Common myeloid progenitor, CD34-positive (primary cell): Measurements from ENCODE around the gene CHGA.

Experiments used
- CTCF ChIA-PET: fragments of 350-600 bp; sonication (Branson Sonifier 250); formaldehyde crosslinking; loops from one replicate; lab custom pipeline; 2021; ENCODE audit warnings: antibody characterized with exemption; lab: Charles Lee
- POLR2A ChIA-PET: fragments of 350-600 bp; sonication (Branson Sonifier 250); formaldehyde crosslinking; loops from one replicate; lab custom pipeline; 2021; ENCODE audit warnings: antibody characterized with exemption; lab: Charles Lee
- DNase-seq, 3 donors: peaks; one replicate each; pipeline versions ENCODE4 v3.0.0 to v3.0.0-alpha.2; 2013
- H3K27ac ChIP-seq, 2 experiments: 1 replicate in 1 of 2; 2 replicates in 1 of 2; pipeline ENCODE4 v1.7.0; 2013; ENCODE audit warnings: inconsistent platforms in 2 of 2, low read length in 2 of 2, mild to moderate bottlenecking in 2 of 2, low read depth in 1 of 2, moderate library complexity in 1 of 2; ENCODE audit not compliant: severe bottlenecking in 2 of 2, insufficient read depth in 1 of 2, poor library complexity in 1 of 2
- H3K27me3 ChIP-seq, 5 experiments: replicated peaks in 2 of 5; 1 replicate in 3 of 5; 2 replicates in 2 of 5; pipeline versions ENCODE4 v1.6.1 to v1.7.0; 2013; ENCODE audit warnings: low read length in 4 of 5, mild to moderate bottlenecking in 2 of 5, moderate library complexity in 2 of 5, inconsistent platforms in 1 of 5; ENCODE audit not compliant: insufficient read depth in 5 of 5, control insufficient read depth in 4 of 5
- H3K36me3 ChIP-seq, 4 experiments: 1 replicate in 2 of 4; 2 replicates in 2 of 4; pipeline versions ENCODE4 v1.6.1 to v1.7.0; 2013; ENCODE audit warnings: low read length in 3 of 4, control low read depth in 1 of 4, mild to moderate bottlenecking in 1 of 4; ENCODE audit not compliant: control insufficient read depth in 4 of 4, insufficient read depth in 4 of 4
- H3K4me1 ChIP-seq, 4 experiments: 1 replicate in 3 of 4; 2 replicates in 1 of 4; pipeline versions ENCODE4 v1.6.1 to v1.7.1; 2013; ENCODE audit warnings: low read length in 3 of 4, mild to moderate bottlenecking in 3 of 4, control low read depth in 1 of 4, inconsistent platforms in 1 of 4, moderate library complexity in 1 of 4; ENCODE audit not compliant: control insufficient read depth in 4 of 4, insufficient read depth in 4 of 4; ENCODE audit errors: control extremely low read depth in 1 of 4
- H3K4me3 ChIP-seq, 7 experiments: 1 replicate in 4 of 7; 2 replicates in 3 of 7; pipeline versions ENCODE4 v1.5.1 to v1.7.0; 2013; ENCODE audit warnings: mild to moderate bottlenecking in 7 of 7, low read length in 6 of 7, moderate library complexity in 6 of 7, inconsistent platforms in 2 of 7, low read depth in 2 of 7, control low read depth in 1 of 7; ENCODE audit not compliant: insufficient read depth in 4 of 7, control insufficient read depth in 1 of 7; ENCODE audit errors: extremely low read depth in 1 of 7
- H3K9me3 ChIP-seq, 5 experiments: 1 replicate in 4 of 5; 2 replicates in 1 of 5; pipeline versions ENCODE4 v1.6.1 to v1.7.1; 2013; ENCODE audit warnings: low read length in 4 of 5, mild to moderate bottlenecking in 2 of 5, inconsistent platforms in 1 of 5, low read depth in 1 of 5, moderate library complexity in 1 of 5; ENCODE audit not compliant: control insufficient read depth in 4 of 5, insufficient read depth in 2 of 5; ENCODE audit errors: control extremely low read depth in 1 of 5
- WGBS: methylation state at CpG from one replicate; pipeline ENCODE4 v1.1.5; 2013; ENCODE audit not compliant: insufficient coverage; 5-methylcytosine and 5-hydroxymethylcytosine counted together

CHGA gene

GRCh38 chr14:92903359-92903758 lies 19.6 kb upstream of the CHGA start:
- no peak for DNase-seq
- H3K4me3 ChIP-seq: no peak overlapping the region
- H3K4me1 ChIP-seq: peaks cover 0 to 3% (median 0%) of the 10 kb centered on the region in 4 experiments
- H3K27me3 ChIP-seq: peaks cover 0 to 39% (median 18%) of the 10 kb centered on the region in 5 experiments
- H3K36me3 ChIP-seq: no peaks in the 10 kb centered on the region
- ChIA-PET CTCF (no interaction called here), POLR2A (no interaction called here)
- peaks cover 0 to 2% (median 0%) of the 10 kb centered on the region in 5 experiments for H3K9me3 ChIP-seq
- WGBS: 82% methylated on average over 5 of the region's 6 CpGs
- no peak overlapping the region for H3K27ac ChIP-seq

GRCh38 chr14:92905667-92906066 lies 17.3 kb upstream of the CHGA start:
- Histone ChIP-seq H3K4me3 (no peak overlapping the region), H3K27me3 (peaks cover 0 to 39% (median 18%) of the 10 kb centered on the region in 5 experiments)
- CTCF ChIA-PET: interaction anchor here (1.5 kb wide), 1 partner anchor 13 kb away, joined by 3 read pairs; no protein-coding TSS in a partner anchor

GRCh38 chr14:92906420-92906819 lies 16.5 kb upstream of the CHGA start:
- Histone ChIP-seq H3K27me3 (peaks cover 0 to 33% (median 18%) of the 10 kb centered on the region in 5 experiments), H3K4me3 (no peak overlapping the region), H3K9me3 (no peaks in the 10 kb centered on the region), H3K27ac (no peak overlapping the region), H3K4me1 (no peaks in the 10 kb centered on the region), H3K36me3 (no peaks in the 10 kb centered on the region)
- 93% methylated on average over 3 of the region's 6 CpGs for WGBS
- CTCF ChIA-PET: interaction anchor here (1.5 kb wide), 1 partner anchor 14 kb away, joined by 3 read pairs; no protein-coding TSS in a partner anchor
- POLR2A ChIA-PET: no interaction called here
- DNase-seq: no peak

More at GRCh38 chr14:92905667-92906066, 17.3 kb upstream of the CHGA start:
- Histone ChIP-seq H3K36me3 (no peaks in the 10 kb centered on the region), H3K4me1 (no peaks in the 10 kb centered on the region), H3K27ac (no peak overlapping the region), H3K9me3 (no peaks in the 10 kb centered on the region)
- DNase-seq: no peak
- POLR2A ChIA-PET: no interaction called here
- 95% methylated on average over 4 of the region's 8 CpGs for WGBS

GRCh38 chr14:92906823-92907222 lies 16.1 kb upstream of the CHGA start:
- Histone ChIP-seq H3K36me3 (no peaks in the 10 kb centered on the region), H3K27ac (no peak overlapping the region), H3K4me1 (no peaks in the 10 kb centered on the region), H3K4me3 (no peak overlapping the region), H3K27me3 (peaks cover 0 to 33% (median 18%) of the 10 kb centered on the region in 5 experiments), H3K9me3 (no peaks in the 10 kb centered on the region)
- ChIA-PET POLR2A (no interaction called here), CTCF (no interaction called here)
- no peak for DNase-seq
- WGBS: 73% methylated on average over 3 of the region's 6 CpGs

GRCh38 chr14:92907316-92907911 lies 15.5 kb upstream of the CHGA start:
- no peaks in the 10 kb centered on the region for H3K4me1 ChIP-seq
- ChIA-PET CTCF (no interaction called here), POLR2A (no interaction called here)
- H3K9me3 ChIP-seq: no peaks in the 10 kb centered on the region
- H3K4me3 ChIP-seq: no peak overlapping the region
- peaks cover 0 to 28% (median 13%) of the 10 kb centered on the region in 5 experiments for H3K27me3 ChIP-seq
- no peaks in the 10 kb centered on the region for H3K36me3 ChIP-seq
- no CpG with 5 or more reads among the region's 6 CpGs for WGBS
- H3K27ac ChIP-seq: no peak overlapping the region
- DNase-seq: no peak

GRCh38 chr14:92914087-92914656 lies 8.8 kb upstream of the CHGA start:
- 26% methylated on average over 6 of the region's 7 CpGs for WGBS
- no peaks in the 10 kb centered on the region for H3K9me3 ChIP-seq
- ChIA-PET POLR2A (no interaction called here), CTCF (interaction anchor here (1.0 to 1.3 kb wide), 2 partner anchors 11 to 91 kb away, joined by 3 read pairs; no protein-coding TSS in a partner anchor)
- no peaks in the 10 kb centered on the region for H3K4me1 ChIP-seq
- H3K27ac ChIP-seq: no peak overlapping the region
- H3K36me3 ChIP-seq: no peaks in the 10 kb centered on the region
- H3K27me3 ChIP-seq: peaks cover 0 to 4% (median 0%) of the 10 kb centered on the region in 5 experiments
- peak; percentile 16 to 58 (median 56) for DNase-seq
- H3K4me3 ChIP-seq: no peak overlapping the region

- CTCF ChIA-PET: interaction anchor here (0.8 kb wide), 1 partner anchor 10 kb away, joined by 3 read pairs; no protein-coding TSS in a partner anchor
- DNase-seq: no peak
- H3K4me3 ChIP-seq: no peak overlapping the region
- 72% methylated on average over 3 of the region's 4 CpGs for WGBS
- no peaks in the 10 kb centered on the region for H3K4me1 ChIP-seq
- POLR2A ChIA-PET: no interaction called here
- H3K36me3 ChIP-seq: no peaks in the 10 kb centered on the region
- H3K27ac ChIP-seq: no peak overlapping the region
- no peaks in the 10 kb centered on the region for H3K9me3 ChIP-seq
- H3K27me3 ChIP-seq: peaks cover 0 to 16% (median 5%) of the 10 kb centered on the region in 5 experiments
Observed at GRCh38 chr14:92916201-92916600, 6.7 kb upstream of the CHGA start.
